Naive thymus-derived CD8-positive, alpha-beta T cell (primary cell): ENCODE measurements around the gene ARHGAP27. TPM values are rescaled to one million over a fixed set of nuclear protein-coding genes. Genes with fewer than 3 reads are reported as not detected.

Source experiments
- ATAC-seq, 2 donors: fragments of 150-1000 bp; cut with Tn5 transposase in 1 of 2; sonication (Bioruptor Pico), chemical (Tn5 transposase) in 1 of 2; 1 replicate in 1 of 2; 2 replicates in 1 of 2; pipeline ENCODE4 v1.10.0; 2021; ENCODE audit warnings: mild to moderate bottlenecking in 2 of 2, moderate library complexity in 2 of 2
- POLR2A ChIA-PET: fragments of 350-600 bp; sonication (Branson Sonifier 250); formaldehyde crosslinking; loops from one replicate; lab custom pipeline; 2021; ENCODE audit warnings: antibody characterized with exemption; lab: Charles Lee
- DNase-seq, 10 donors: peaks; one replicate each; pipeline versions ENCODE4 v3.0.0 to v3.0.0-alpha.2; 2020 to 2022
- H3K27ac Mint-ChIP-seq, 10 donors: one replicate each; pipeline ENCODE4 v1.8.0; 2020 to 2022; ENCODE audit warnings: mild to moderate bottlenecking in 10 of 10, mixed read lengths in 10 of 10, moderate library complexity in 4 of 10, inconsistent platforms in 1 of 10
- H3K27me3 Mint-ChIP-seq, 5 donors: one replicate each; pipeline ENCODE4 v1.8.0; 2021 to 2022; ENCODE audit warnings: mixed read lengths in 5 of 5
- H3K36me3 Mint-ChIP-seq, 3 donors: one replicate each; pipeline ENCODE4 v1.8.0; 2020 to 2022; ENCODE audit warnings: mixed read lengths in 3 of 3, mild to moderate bottlenecking in 2 of 3, inconsistent platforms in 1 of 3
- H3K4me1 Mint-ChIP-seq, 4 donors: one replicate each; pipeline ENCODE4 v1.8.0; 2021 to 2022; ENCODE audit warnings: mixed read lengths in 4 of 4
- H3K4me3 Mint-ChIP-seq, 10 donors: one replicate each; pipeline ENCODE4 v1.8.0; 2020 to 2022; ENCODE audit warnings: mild to moderate bottlenecking in 10 of 10, mixed read lengths in 10 of 10, moderate library complexity in 6 of 10, inconsistent platforms in 1 of 10
- H3K9me3 Mint-ChIP-seq, 9 donors: one replicate each; pipeline ENCODE4 v1.8.0; 2020 to 2022; ENCODE audit warnings: mixed read lengths in 9 of 9, mild to moderate bottlenecking in 3 of 9, inconsistent platforms in 1 of 9, moderate library complexity in 1 of 9
- polyA plus RNA-seq, 3 donors: library from polyadenylated mRNA; unstranded; fragments of 300-500 nt; fragmentation: Illumina TruSeq; gene quantifications; one replicate each; pipeline ENCODE4 v1.2.3, GENCODE V29; 2021
- total RNA-seq, 8 experiments: library from RNA in 2 of 8; stranded (reverse) in 2 of 8; gene quantifications; one replicate each; pipeline ENCODE4 v1.2.3 and lab custom pipeline; 2021 to 2026

The ARHGAP27 gene
- total and polyA plus RNA-seq, 5 experiments from 2014 or later: 17.3 to 102 (median 31.1) TPM

GRCh38 chr17:45395569-45396415, 36.9 kb downstream of the ARHGAP27 start:
- Mint-ChIP-seq H3K4me3 (no peak overlapping the region), H3K4me1 (peaks cover 9 to 17% (median 13%) of the 10 kb centered on the region in 4 donors), H3K36me3 (peaks cover 0 to 46% (median 8%) of the 10 kb centered on the region in 3 donors), H3K27me3 (no peaks in the 10 kb centered on the region), H3K27ac (no peak overlapping the region), H3K9me3 (no peaks in the 10 kb centered on the region)
- DNase-seq (peak in 1 of 10 donors; percentile 58), ATAC-seq (no peak)
- POLR2A ChIA-PET: interaction anchor here (1.2 kb wide), 1 partner anchor 119 kb away, joined by 3 read pairs; no protein-coding TSS in a partner anchor

- DNase-seq (peak in 8 of 10 donors; percentile 20 to 73 (median 42)), ATAC-seq (peak; percentile 64 to 68)
- Mint-ChIP-seq H3K36me3 (peaks cover 0 to 39% (median 4%) of the 10 kb centered on the region in 3 donors), H3K27me3 (no peaks in the 10 kb centered on the region), H3K9me3 (no peaks in the 10 kb centered on the region), H3K27ac (peak overlapping the region in 6 of 10 donors; percentile 8 to 86 (median 73)), H3K4me3 (no peak overlapping the region), H3K4me1 (peaks cover 9 to 17% (median 13%) of the 10 kb centered on the region in 4 donors)
- POLR2A ChIA-PET: interaction anchor here (0.5 to 2.7 kb wide), 6 partner anchors 12 to 246 kb away, joined by 3 to 6 read pairs (median 3); partner anchors contain the start of gene MAP3K14
These were observed 37.6 kb downstream of the ARHGAP27 start for GRCh38 chr17:45394913-45395568.

- peak overlapping the region in 2 of 10 donors; percentile 57 to 84 for H3K27ac Mint-ChIP-seq
- no peaks in the 10 kb centered on the region for H3K9me3 Mint-ChIP-seq
- H3K36me3 Mint-ChIP-seq: peaks cover 0 to 35% (median 4%) of the 10 kb centered on the region in 3 donors
- H3K27me3 Mint-ChIP-seq: no peaks in the 10 kb centered on the region
- peaks cover 9 to 21% (median 13%) of the 10 kb centered on the region in 4 donors for H3K4me1 Mint-ChIP-seq
- H3K4me3 Mint-ChIP-seq: no peak overlapping the region
- POLR2A ChIA-PET: interaction anchor here (0.6 to 2.7 kb wide), 5 partner anchors 12 to 168 kb away, joined by 3 to 6 read pairs (median 3); partner anchors contain the start of gene MAP3K14
- no peak for ATAC-seq
- DNase-seq: no peak
These were observed 38.1 kb downstream of the ARHGAP27 start for GRCh38 chr17:45394564-45394912.

GRCh38 chr17:45394091-45394490, 38.6 kb downstream of the ARHGAP27 start:
- peaks cover 9 to 25% (median 14%) of the 10 kb centered on the region in 4 donors for H3K4me1 Mint-ChIP-seq
- no peak for DNase-seq
- no peaks in the 10 kb centered on the region for H3K9me3 Mint-ChIP-seq
- H3K27me3 Mint-ChIP-seq: no peaks in the 10 kb centered on the region
- ATAC-seq: no peak
- H3K27ac Mint-ChIP-seq: peak overlapping the region in 2 of 10 donors; percentile 11 to 84
- H3K4me3 Mint-ChIP-seq: no peak overlapping the region
- peaks cover 0 to 31% (median 4%) of the 10 kb centered on the region in 3 donors for H3K36me3 Mint-ChIP-seq
- POLR2A ChIA-PET: interaction anchor here (0.6 to 2.7 kb wide), 7 partner anchors 13 to 168 kb away, joined by 3 to 9 read pairs (median 3); no protein-coding TSS in a partner anchor

GRCh38 chr17:45393411-45393810, 39.3 kb downstream of the ARHGAP27 start:
- Mint-ChIP-seq H3K27me3 (peaks cover 0 to 4% (median 0%) of the 10 kb centered on the region in 5 donors), H3K27ac (peak overlapping the region in 4 of 10 donors; percentile 11 to 92 (median 40))
- POLR2A ChIA-PET: interaction anchor here (0.7 to 2.7 kb wide), 7 partner anchors 13 to 167 kb away, joined by 3 to 9 read pairs (median 3); no protein-coding TSS in a partner anchor

GRCh38 chr17:45391918-45392317, 40.8 kb downstream of the ARHGAP27 start:
- DNase-seq (no peak), ATAC-seq (no peak)
- POLR2A ChIA-PET: interaction anchor here (0.7 to 2.0 kb wide), 7 partner anchors 18 to 166 kb away, joined by 3 to 9 read pairs (median 4); no protein-coding TSS in a partner anchor
- no peak overlapping the region for H3K4me3 Mint-ChIP-seq
- H3K4me1 Mint-ChIP-seq: peaks cover 14 to 40% (median 23%) of the 10 kb centered on the region in 4 donors
- H3K27ac Mint-ChIP-seq: peak overlapping the region in 3 of 10 donors; percentile 26 to 82 (median 47)
- H3K27me3 Mint-ChIP-seq: peaks cover 0 to 16% (median 3%) of the 10 kb centered on the region in 5 donors
- peaks cover 0 to 13% (median 0%) of the 10 kb centered on the region in 3 donors for H3K36me3 Mint-ChIP-seq
- H3K9me3 Mint-ChIP-seq: no peaks in the 10 kb centered on the region

More at GRCh38 chr17:45393411-45393810, 39.3 kb downstream of the ARHGAP27 start:
- Mint-ChIP-seq H3K9me3 (no peaks in the 10 kb centered on the region), H3K4me1 (peaks cover 14 to 32% (median 19%) of the 10 kb centered on the region in 4 donors), H3K36me3 (peaks cover 0 to 24% (median 4%) of the 10 kb centered on the region in 3 donors), H3K4me3 (no peak overlapping the region)
- ATAC-seq: no peak
- peak in 1 of 10 donors; percentile 15 for DNase-seq

GRCh38 chr17:45391291-45391690, 41.4 kb downstream of the ARHGAP27 start:
- Mint-ChIP-seq H3K4me3 (no peak overlapping the region), H3K27ac (peak overlapping the region in 4 of 10 donors; percentile 26 to 82 (median 49))

GRCh38 chr17:45389354-45389753, 43.3 kb downstream of the ARHGAP27 start:
- DNase-seq: no peak
- Mint-ChIP-seq H3K4me1 (peaks cover 14 to 52% (median 25%) of the 10 kb centered on the region in 4 donors), H3K36me3 (peaks cover 0 to under 1% (median 0%) of the 10 kb centered on the region in 3 donors), H3K27ac (peak overlapping the region in 1 of 10 donors; percentile 34), H3K27me3 (peaks cover 0 to 16% (median 4%) of the 10 kb centered on the region in 5 donors), H3K9me3 (no peaks in the 10 kb centered on the region), H3K4me3 (no peak overlapping the region)
- POLR2A ChIA-PET: interaction anchor here (0.7 to 2.1 kb wide), 5 partner anchors 18 to 170 kb away, joined by 3 to 10 read pairs (median 3); no protein-coding TSS in a partner anchor
- ATAC-seq: no peak

More at GRCh38 chr17:45391291-45391690, 41.4 kb downstream of the ARHGAP27 start:
- Mint-ChIP-seq H3K27me3 (peaks cover 0 to 16% (median 3%) of the 10 kb centered on the region in 5 donors), H3K9me3 (no peaks in the 10 kb centered on the region), H3K4me1 (peaks cover 14 to 38% (median 23%) of the 10 kb centered on the region in 4 donors), H3K36me3 (peaks cover 0 to 11% (median 0%) of the 10 kb centered on the region in 3 donors)
- POLR2A ChIA-PET: interaction anchor here (0.6 to 0.9 kb wide), 2 partner anchors 77 to 241 kb away, joined by 5 to 6 read pairs; no protein-coding TSS in a partner anchor
- ATAC-seq (no peak), DNase-seq (peak in 1 of 10 donors; percentile 36)

- Mint-ChIP-seq H3K4me3 (peak overlapping the region in 3 of 10 donors; percentile 12 to 44 (median 42)), H3K9me3 (no peaks in the 10 kb centered on the region), H3K27ac (peak overlapping the region in 4 of 10 donors; percentile 12 to 76 (median 36)), H3K4me1 (peaks cover 14 to 52% (median 25%) of the 10 kb centered on the region in 4 donors), H3K36me3 (no peaks in the 10 kb centered on the region), H3K27me3 (peaks cover 0 to 16% (median 4%) of the 10 kb centered on the region in 5 donors)
- POLR2A ChIA-PET: interaction anchor here (0.6 to 2.1 kb wide), 5 partner anchors 112 to 256 kb away, joined by 3 to 10 read pairs (median 3); no protein-coding TSS in a partner anchor
- ATAC-seq (peak in 1 of 2 donors; percentile 39), DNase-seq (peak in 1 of 10 donors; percentile 20)
These were observed 43.9 kb downstream of the ARHGAP27 start for GRCh38 chr17:45388604-45389325.

GRCh38 chr17:45387739-45388138, 44.9 kb downstream of the ARHGAP27 start:
- POLR2A ChIA-PET: interaction anchor here (0.6 to 2.1 kb wide), 4 partner anchors 80 to 167 kb away, joined by 4 to 10 read pairs (median 4); no protein-coding TSS in a partner anchor
- peaks cover 14 to 46% (median 22%) of the 10 kb centered on the region in 4 donors for H3K4me1 Mint-ChIP-seq
- ATAC-seq (no peak), DNase-seq (no peak)
- peaks cover 0 to 16% (median 4%) of the 10 kb centered on the region in 5 donors for H3K27me3 Mint-ChIP-seq
- no peak overlapping the region for H3K4me3 Mint-ChIP-seq
- no peaks in the 10 kb centered on the region for H3K36me3 Mint-ChIP-seq
- H3K27ac Mint-ChIP-seq: peak overlapping the region in 2 of 10 donors; percentile 27 to 70
- H3K9me3 Mint-ChIP-seq: no peaks in the 10 kb centered on the region

GRCh38 chr17:45386178-45386577, 46.5 kb downstream of the ARHGAP27 start:
- Mint-ChIP-seq H3K27me3 (peaks cover 0 to 16% (median 4%) of the 10 kb centered on the region in 5 donors), H3K4me1 (peaks cover 9 to 40% (median 17%) of the 10 kb centered on the region in 4 donors), H3K36me3 (no peaks in the 10 kb centered on the region), H3K4me3 (no peak overlapping the region), H3K27ac (no peak overlapping the region), H3K9me3 (no peaks in the 10 kb centered on the region)
- DNase-seq: no peak
- POLR2A ChIA-PET: interaction anchor here (0.6 to 2.9 kb wide), 8 partner anchors 69 to 172 kb away, joined by 3 to 21 read pairs (median 4); partner anchors contain the start of genes FMNL1 and MAP3K14
- ATAC-seq: no peak
